ENCODE measurements around the gene IDH3B.
"Not testable (repeated sequence)": the region's sequence is repeated elsewhere in the genome, so short reads cannot be mapped to it uniquely, and the experiment has no call there.

The IDH3B gene

GRCh38 chr20:2696646-2697045 is 32.6 kb upstream of the IDH3B start:
- H3K4me1 ChIP-seq (ENCODE audit: insufficient read depth, low read length, severe bottlenecking), result peaks cover 5% of the 10 kb centered on the region
- no peak overlapping the region for H3K4me2 ChIP-seq (ENCODE audit: low read length)
- H4K20me1 ChIP-seq (ENCODE audit: insufficient read depth, low read length), result no peaks in the 10 kb centered on the region
- TF ChIP-seq CTCF (IDR thresholded peaks at IDR 0.05; ENCODE audit: low read length) (no peak), EZH2 (IDR thresholded peaks at IDR 0.05; ENCODE audit: borderline replicate concordance, low read length) (no peak)
- no peak overlapping the region for H3K27ac ChIP-seq (ENCODE audit: low read depth, low read length, poor library complexity, severe bottlenecking)
- H3K36me3 ChIP-seq (ENCODE audit: insufficient read depth, low read length), result no peaks in the 10 kb centered on the region
- H3K9me3 ChIP-seq (ENCODE audit: low read length), result no peaks in the 10 kb centered on the region
- H3K9me2 ChIP-seq (ENCODE audit: low read depth, low read length), result no peaks in the 10 kb centered on the region
- H3F3A ChIP-seq (ENCODE audit: insufficient read depth, low read length), result no peaks in the 10 kb centered on the region
- no peaks in the 10 kb centered on the region for H3K79me2 ChIP-seq (ENCODE audit: insufficient read depth, low read length)
- no peak overlapping the region for H2AFZ ChIP-seq (ENCODE audit: low read length)
- no peak overlapping the region for H3K4me3 ChIP-seq (ENCODE audit: low read depth, low read length, poor library complexity, severe bottlenecking)
- no peak overlapping the region for H3K9ac ChIP-seq (ENCODE audit: low read length)
- peaks cover 3% of the 10 kb centered on the region; the same call in 1 of the 2 replicates for H3K27me3 ChIP-seq (ENCODE audit: insufficient read depth, low read length)

- not testable (repeated sequence) for H2AFZ ChIP-seq (ENCODE audit: low read length); H3K4me3 ChIP-seq (ENCODE audit: low read depth, low read length, poor library complexity, severe bottlenecking); H3K9me3 ChIP-seq (ENCODE audit: low read length); H3F3A ChIP-seq (ENCODE audit: insufficient read depth, low read length); H3K36me3 ChIP-seq (ENCODE audit: insufficient read depth, low read length); H3K27ac ChIP-seq (ENCODE audit: low read depth, low read length, poor library complexity, severe bottlenecking); H3K79me2 ChIP-seq (ENCODE audit: insufficient read depth, low read length); H3K27me3 ChIP-seq (ENCODE audit: insufficient read depth, low read length); H3K4me1 ChIP-seq (ENCODE audit: insufficient read depth, low read length, severe bottlenecking); H3K4me2 ChIP-seq (ENCODE audit: low read length); H3K9me2 ChIP-seq (ENCODE audit: low read depth, low read length); H4K20me1 ChIP-seq (ENCODE audit: insufficient read depth, low read length); H3K9ac ChIP-seq (ENCODE audit: low read length)
Measured at GRCh38 chr20:2695984-2696525, 32.0 kb upstream of the IDH3B start.

GRCh38 chr20:2695206-2695983 is 31.4 kb upstream of the IDH3B start:
- no peak overlapping the region for H2AFZ ChIP-seq (ENCODE audit: low read length)
- H3K9me2 ChIP-seq (ENCODE audit: low read depth, low read length), result no peaks in the 10 kb centered on the region
- H3K4me3 ChIP-seq (ENCODE audit: low read depth, low read length, poor library complexity, severe bottlenecking), result no peak overlapping the region
- no peak overlapping the region for H3K9ac ChIP-seq (ENCODE audit: low read length)
- H3K4me2 ChIP-seq (ENCODE audit: low read length), result no peak overlapping the region
- no peaks in the 10 kb centered on the region for H3F3A ChIP-seq (ENCODE audit: insufficient read depth, low read length)
- H3K9me3 ChIP-seq (ENCODE audit: low read length), result no peaks in the 10 kb centered on the region
- H4K20me1 ChIP-seq (ENCODE audit: insufficient read depth, low read length), result no peaks in the 10 kb centered on the region
- TF ChIP-seq CTCF (IDR thresholded peaks at IDR 0.05; ENCODE audit: low read length), result no peak
- no peak for TF ChIP-seq EZH2 (IDR thresholded peaks at IDR 0.05; ENCODE audit: borderline replicate concordance, low read length)
- peaks cover 5% of the 10 kb centered on the region for H3K4me1 ChIP-seq (ENCODE audit: insufficient read depth, low read length, severe bottlenecking)
- no peak overlapping the region for H3K27ac ChIP-seq (ENCODE audit: low read depth, low read length, poor library complexity, severe bottlenecking)
- H3K27me3 ChIP-seq (ENCODE audit: insufficient read depth, low read length), result peaks cover 5% of the 10 kb centered on the region; the same call in 1 of the 2 replicates
- no peaks in the 10 kb centered on the region for H3K36me3 ChIP-seq (ENCODE audit: insufficient read depth, low read length)
- H3K79me2 ChIP-seq (ENCODE audit: insufficient read depth, low read length), result no peaks in the 10 kb centered on the region

- Histone ChIP-seq H3K4me2 (ENCODE audit: low read length) (no peak overlapping the region), H3K9ac (ENCODE audit: low read length) (no peak overlapping the region)
- no peak for TF ChIP-seq CTCF (IDR thresholded peaks at IDR 0.05; ENCODE audit: low read length)
- no peak for TF ChIP-seq EZH2 (IDR thresholded peaks at IDR 0.05; ENCODE audit: borderline replicate concordance, low read length)
Measured at GRCh38 chr20:2694519-2694918, 30.5 kb upstream of the IDH3B start.

More at GRCh38 chr20:2694519-2694918, 30.5 kb upstream of the IDH3B start:
- H3K27ac ChIP-seq (ENCODE audit: low read depth, low read length, poor library complexity, severe bottlenecking), result no peak overlapping the region
- no peaks in the 10 kb centered on the region for H3K36me3 ChIP-seq (ENCODE audit: insufficient read depth, low read length)
- no peak overlapping the region for H2AFZ ChIP-seq (ENCODE audit: low read length)
- no peaks in the 10 kb centered on the region for H4K20me1 ChIP-seq (ENCODE audit: insufficient read depth, low read length)
- no peaks in the 10 kb centered on the region for H3K79me2 ChIP-seq (ENCODE audit: insufficient read depth, low read length)
- H3K4me1 ChIP-seq (ENCODE audit: insufficient read depth, low read length, severe bottlenecking), result peaks cover 5% of the 10 kb centered on the region
- H3K27me3 ChIP-seq (ENCODE audit: insufficient read depth, low read length), result peaks cover 5% of the 10 kb centered on the region; the same call in 1 of the 2 replicates
- H3K9me2 ChIP-seq (ENCODE audit: low read depth, low read length), result no peaks in the 10 kb centered on the region
- H3K4me3 ChIP-seq (ENCODE audit: low read depth, low read length, poor library complexity, severe bottlenecking), result no peak overlapping the region
- H3K9me3 ChIP-seq (ENCODE audit: low read length), result no peaks in the 10 kb centered on the region
- no peaks in the 10 kb centered on the region for H3F3A ChIP-seq (ENCODE audit: insufficient read depth, low read length)

All from OCI-LY1 (cell line).